ENCODE data around the gene ADIG.

The ADIG gene

DNA sequence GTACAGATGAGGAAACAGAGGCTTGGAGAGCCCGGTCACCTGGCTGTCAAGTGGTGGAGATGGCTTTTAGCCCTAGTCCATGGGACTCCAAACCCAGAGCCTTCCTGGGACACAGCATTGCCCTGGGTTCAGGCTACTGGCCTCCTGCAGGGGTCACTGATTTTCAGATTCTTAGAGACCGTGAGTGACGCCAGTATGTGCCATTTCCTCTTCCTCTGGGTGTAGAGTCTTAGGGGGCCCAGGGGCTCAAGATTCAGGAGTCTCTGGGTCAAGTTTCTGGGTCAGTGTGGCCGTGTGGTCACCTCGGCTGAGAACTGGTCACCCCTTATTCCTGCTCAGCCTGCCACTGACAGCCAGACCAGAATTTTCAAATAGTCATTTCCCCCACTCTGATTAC is 21.2 kb downstream of the ADIG start:
- no peak for DNase-seq (ENCODE audit: low spot score)

DNA sequence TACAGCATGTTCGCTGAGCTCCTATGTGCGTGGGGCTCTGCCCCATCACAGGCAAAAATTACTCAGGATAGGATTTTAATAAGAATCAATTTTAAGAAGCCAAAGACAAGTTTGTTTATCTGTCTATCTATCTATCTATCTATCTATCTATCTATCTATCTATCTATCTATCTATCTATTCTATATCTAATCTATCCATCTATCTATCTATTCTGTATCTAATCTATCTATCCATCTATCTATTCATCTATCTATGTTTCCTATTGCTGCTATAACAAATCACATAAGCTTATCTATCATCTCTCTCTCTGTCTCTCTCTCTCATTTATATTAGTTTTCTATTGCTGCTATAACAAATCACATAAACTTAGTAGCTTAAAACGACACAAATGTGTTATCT is 22.3 kb downstream of the ADIG start:
- DNase-seq (ENCODE audit: low spot score): no peak

DNA sequence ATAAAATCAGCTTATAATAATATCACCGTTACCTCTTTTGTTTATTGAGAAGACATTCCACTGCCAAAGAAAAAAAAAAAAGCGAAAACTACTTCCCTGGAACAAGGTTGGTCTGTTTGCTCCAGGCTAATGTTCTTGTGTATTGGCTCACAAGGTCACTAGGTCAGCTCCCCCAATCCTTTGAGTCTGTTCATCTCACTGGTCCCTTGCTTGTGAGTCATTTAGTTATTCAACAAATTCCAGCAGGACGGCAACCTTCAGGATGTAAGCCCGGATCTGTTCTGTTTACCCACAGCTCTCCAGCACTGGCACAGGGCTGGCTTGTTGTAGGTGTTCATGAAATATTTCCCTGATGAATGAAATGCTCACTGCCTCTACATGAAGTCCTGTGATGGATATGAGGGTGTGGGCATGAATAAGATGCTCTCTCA is 23.9 kb downstream of the ADIG start:
- DNase-seq (ENCODE audit: low spot score): no peak

DNA sequence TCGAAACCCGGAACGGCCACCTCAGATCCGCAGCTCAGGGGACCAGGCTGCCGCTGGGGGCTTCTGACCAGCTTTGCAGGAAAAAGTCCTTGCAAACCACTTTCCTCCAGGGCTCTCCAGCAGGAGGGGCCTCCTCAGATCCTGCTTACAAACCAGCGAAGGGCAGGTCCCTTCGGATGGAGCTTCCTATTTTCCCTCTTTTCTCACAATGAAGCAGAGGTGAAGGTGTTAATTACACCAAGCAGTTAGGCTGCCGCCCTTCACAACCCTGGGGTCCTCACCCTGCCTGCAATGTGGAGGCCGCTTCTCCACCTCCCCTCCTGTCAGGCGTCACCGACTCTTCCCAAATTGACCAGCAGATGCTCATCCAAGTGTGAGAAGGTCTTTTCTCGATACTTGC is 26.4 kb downstream of the ADIG start:
- DNase-seq (ENCODE audit: low spot score): no peak

DNA sequence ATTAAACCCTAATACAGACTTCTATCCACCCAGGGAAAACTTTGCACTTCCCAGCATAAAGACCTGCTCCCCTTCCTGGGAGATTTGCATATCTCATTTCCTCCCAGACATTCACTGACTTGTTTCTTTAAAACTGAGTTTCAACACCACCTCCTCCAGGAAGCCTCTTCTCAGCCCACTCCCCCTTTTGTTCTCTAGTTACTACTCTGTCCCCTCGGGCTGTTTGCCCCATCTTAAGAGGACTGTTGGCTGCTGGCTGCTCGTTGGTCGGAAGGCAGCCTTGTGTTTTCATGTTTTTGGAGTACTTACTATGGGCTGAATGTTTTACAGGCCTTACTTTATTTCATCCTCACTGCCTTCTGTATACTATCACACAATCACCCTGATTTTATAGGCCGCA is 27.2 kb downstream of the ADIG start:
- no peak for DNase-seq (ENCODE audit: low spot score)

DNA sequence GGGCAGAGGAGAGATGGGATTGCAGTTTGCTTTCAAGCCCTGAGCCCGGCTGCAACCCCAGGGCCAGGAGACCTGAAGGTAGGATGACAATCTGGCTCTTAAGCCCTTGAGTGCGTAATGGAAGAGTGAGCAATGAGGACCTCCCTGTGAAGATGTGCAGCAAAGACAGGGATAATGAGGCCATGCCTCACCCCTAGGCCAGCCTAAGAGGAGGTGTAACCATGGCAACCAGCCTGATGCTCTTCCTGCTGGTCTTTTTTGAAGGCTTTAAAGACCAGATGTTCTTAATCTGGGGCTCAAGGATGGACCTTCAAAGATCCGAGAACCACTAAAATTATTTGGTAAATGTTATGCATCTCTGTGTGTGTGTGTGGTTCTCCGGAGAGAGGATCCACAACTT is 28.8 kb downstream of the ADIG start:
- DNase-seq (ENCODE audit: low spot score): no peak

DNA sequence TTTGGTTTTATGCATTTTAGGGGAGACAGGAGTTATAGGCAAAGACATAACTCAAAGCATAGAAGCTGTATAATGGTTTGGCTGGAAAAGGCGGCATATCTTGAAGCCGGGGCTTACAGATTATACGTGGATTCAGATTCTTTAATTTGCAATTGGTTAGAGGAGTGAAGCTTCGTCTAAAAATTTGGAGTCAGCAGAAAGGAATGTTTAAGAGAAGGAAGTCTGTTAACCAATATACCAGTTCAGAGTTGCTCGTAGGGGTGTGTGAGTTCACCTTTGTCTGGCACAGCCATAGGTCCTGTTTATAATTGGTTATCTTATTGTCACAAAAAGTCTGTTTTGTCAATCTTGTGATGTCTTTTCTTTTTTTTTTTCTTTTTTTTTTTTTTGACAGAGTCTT is 29.5 kb downstream of the ADIG start:
- DNase-seq (ENCODE audit: low spot score): no peak

DNA sequence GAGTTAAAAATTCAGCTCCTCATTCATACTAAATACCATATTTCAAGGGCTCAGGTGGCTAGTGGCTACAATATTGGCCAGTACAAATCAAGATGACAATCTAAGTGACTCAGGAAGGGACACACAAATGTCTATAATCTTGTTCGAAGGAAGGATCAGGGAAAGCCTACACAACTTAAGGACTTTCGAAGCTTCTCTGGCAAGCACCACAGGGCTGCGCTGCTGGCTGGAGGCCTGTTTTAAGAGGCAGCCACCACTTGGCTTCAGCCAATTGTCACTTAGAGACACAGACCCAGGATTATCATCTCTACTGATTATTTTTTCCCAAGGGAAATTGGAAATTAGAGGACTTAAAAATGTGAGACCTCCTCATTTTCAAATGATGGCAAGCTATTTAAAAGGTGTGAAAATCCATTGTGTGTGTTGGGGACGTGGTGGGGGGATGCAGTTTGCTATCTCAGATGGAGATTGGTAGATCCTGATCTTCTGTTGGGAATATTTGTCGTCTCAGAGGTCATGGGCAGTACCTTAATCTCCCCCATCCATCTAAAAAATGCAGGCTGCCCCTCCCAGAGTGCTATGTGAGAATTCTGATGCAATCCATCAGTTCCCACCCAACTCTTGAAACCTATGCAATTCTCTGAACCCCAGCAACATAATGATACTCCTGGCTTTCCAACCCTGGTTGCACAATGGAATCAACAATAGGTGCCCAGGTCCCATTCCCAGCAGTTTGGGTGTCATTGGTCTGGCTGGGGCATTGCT is 31.9 kb downstream of the ADIG start:
- no peak for DNase-seq (ENCODE audit: low spot score)

DNA sequence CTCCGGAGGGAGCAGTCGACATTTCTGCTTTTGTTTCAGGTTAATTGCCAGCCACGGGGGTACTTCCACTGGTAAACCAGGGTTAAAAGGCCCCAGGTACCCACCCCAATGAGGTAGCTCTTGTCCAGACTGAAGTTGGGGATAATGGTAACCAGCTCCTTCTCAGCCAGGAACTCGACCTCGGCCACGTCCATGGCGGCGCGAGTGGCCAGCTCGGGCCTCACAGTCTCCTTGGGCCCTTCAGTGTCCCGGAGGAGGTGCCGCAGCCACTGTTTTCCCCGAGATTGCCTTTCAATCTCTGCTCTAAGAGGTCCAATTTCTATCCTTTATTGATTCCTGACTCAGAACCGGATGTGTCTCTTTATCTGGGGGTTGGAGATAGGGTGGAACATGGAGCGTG is 34.3 kb downstream of the ADIG start:
- DNase-seq (ENCODE audit: low spot score): no peak

DNA sequence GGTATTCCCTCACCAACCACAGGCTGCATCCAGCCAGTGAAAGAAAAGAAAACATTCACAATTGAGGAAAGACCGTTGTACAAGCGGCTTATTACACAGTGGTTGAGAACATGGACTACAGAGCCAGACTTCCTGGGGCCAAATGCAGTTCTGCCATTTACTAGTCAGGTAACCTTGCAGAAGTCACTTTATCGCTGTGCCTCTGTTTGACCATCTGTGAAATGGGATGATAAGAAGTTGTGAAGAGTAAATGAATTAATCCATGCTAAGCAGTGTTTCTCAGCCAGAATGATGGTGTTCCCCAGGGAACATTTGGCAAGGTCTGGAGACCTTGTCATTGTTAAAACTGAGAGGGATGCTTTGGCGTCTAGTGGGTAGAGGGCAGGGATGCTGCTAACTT is 35.5 kb downstream of the ADIG start:
- DNase-seq (ENCODE audit: low spot score): no peak

DNA sequence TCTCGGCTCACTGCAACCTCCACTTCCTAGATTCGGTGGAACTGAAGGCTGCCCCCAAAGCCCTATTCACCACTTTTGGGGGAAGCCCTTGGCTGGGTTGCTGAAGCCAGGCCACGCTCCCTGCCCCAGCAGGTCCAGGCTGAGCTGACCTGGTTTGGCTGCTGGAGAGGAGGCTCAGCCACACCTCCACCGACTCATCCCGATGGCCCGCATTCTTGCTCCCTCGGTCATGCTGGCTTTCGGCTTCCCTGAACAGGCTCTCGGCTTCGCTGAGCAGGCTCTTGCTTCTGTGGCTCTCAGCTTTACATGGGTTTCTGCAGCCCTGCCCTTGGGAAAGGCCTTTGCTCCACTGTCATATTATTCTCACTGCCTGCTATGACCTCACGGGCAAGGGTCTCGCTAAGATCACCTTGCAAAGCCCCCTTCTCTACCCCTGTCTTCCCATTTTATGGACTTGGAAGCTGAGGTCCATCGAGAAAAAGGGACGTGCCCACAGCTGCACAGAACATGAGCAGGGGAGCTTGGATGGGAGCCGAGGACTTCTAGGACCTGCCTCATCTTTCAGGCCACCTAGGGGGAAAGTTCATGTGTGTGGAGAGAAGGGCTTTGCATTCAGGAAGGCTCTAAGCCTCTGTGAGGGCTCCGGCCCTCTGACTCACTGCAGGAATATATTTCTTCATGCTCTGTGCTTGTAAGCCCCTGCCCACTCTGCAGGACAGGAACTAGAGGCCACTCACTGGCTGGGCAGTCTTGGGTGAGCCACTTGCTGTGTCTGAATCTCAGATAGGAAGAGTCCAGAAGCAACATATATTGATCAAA is 36.2 kb downstream of the ADIG start:
- DNase-seq (ENCODE audit: low spot score): no peak

DNA sequence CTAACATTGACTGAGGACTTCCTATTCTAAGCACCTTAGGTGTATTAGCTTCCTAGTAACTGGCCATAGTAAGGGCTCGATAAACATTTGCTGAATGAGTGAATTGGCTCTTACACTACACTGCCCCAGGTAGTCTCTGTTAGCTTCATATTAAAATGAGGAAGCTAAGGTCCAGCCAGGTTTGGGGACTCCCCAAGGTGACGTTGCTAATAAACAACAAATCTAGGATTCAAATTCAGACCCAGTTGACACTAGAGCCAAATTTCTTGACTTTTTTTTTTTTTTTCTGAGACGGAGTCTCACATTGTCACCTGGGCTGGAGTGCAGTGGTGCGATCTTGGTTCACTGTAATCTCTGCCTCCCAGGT is 36.8 kb downstream of the ADIG start:
- DNase-seq (ENCODE audit: low spot score): no peak

DNA sequence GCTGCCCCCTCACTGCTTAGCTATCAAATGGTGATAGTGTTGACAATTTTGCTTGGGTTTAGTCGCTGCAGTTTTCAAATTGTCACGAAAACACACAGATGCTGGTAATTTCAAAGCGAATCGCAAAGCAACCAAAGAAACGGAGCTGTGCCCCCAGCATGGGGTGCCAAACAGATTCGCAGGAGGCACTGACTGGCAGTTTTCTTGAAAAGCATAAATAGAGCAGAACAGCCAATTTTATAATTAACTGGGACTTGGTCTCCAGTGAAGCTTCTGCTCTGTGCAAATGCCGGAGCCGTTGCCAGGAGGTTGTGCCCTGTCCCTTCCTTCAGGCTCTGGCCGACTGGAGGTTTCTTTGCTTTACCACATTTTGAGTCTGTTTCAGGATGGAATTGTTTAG is 39.4 kb downstream of the ADIG start:
- no peak for DNase-seq (ENCODE audit: low spot score)

DNA sequence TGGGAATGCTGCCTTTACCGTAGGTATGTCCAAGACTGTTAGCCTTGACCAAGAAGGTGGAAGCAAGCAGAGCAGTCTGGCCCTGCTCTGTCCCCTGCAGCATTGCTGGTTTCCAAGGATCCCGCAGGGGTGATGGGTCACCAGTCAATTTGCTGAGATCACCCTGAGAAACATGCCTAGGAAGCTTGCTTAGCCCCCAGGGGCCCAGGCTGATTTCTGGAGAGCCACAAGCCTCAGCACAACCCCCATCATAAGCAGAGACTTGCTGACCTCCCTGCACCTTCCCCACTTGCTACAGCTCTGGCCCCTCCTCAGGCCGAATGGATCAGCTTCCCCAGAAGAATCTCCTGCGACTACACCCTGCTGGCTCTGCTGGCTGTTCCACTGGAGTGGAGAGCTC is 42.1 kb downstream of the ADIG start:
- DNase-seq (ENCODE audit: low spot score): no peak

DNA sequence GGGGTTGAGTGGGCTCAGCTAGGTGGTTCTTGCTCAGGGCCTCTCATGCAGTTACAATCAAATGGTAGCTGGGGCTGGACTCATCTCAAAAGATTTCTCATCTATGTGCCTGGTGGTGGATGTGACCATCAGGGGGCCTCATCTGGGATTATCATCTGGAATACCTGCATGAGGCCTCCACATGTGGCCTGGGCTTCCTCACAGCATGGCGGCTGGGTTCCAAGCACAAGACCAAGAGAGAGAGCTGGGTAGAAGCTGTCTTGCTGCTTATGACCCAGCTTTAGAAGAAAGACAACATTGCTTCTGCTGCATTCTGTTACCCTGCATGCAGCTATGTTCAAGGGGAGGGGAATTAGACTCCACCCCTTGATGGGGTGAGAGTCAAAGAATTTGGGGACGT is 43.1 kb downstream of the ADIG start:
- DNase-seq (ENCODE audit: low spot score): no peak

DNA sequence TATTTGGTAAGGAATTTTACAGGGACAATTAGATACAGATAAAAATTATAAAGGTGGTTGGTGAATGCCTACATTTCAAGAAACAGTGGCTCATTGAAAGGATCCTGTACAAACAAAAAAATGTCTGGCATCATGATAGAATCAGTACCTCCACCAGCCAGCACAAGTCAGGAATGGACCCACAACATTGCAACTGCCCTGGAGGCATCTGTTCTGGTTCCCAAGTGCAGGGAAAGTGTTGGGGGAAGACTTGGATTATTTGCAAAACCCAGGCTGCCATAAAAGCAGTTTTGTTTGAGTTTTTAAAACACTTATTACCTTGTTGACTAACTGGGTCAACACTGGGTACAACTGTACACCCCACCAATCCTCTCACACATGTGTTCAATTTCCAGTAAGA is 44.9 kb downstream of the ADIG start:
- no peak for DNase-seq (ENCODE audit: low spot score)

DNA sequence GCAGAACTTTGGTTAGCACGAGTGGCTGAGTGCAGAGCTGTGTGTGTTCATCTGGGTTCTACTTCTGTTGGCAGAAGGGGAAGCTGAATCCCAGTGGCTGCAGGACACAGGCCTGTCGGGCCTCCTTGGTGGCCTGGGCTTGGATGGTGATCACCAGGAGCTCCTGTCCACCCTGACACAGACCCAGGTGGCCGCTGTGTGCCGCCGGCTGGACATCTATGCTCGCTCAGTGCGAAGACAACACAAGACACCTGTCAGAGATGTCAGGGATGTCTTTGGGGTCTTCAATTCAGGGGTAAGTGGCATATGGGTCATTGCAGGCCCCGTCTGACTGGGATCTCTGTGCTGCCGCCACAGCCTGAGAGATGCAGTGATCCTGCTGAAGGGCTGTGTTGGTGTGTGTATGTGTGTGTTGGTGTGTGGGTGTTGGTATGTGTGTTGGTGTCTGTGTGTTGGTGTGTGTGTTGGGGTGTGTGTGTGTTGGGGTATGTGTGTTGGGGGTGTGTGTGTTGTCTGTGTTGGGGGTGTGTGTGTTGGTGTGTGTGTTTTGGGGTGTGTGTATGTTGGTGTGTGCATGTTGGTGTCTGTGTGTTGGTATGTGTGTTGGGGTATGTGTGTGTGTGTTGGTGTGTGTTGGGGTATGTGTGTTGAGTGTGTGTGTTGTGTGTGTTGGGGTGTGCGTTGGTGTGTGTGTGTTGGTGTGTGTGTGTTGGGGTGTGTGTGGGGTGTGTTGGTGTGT is 46.1 kb downstream of the ADIG start:
- DNase-seq (ENCODE audit: low spot score): no peak

DNA sequence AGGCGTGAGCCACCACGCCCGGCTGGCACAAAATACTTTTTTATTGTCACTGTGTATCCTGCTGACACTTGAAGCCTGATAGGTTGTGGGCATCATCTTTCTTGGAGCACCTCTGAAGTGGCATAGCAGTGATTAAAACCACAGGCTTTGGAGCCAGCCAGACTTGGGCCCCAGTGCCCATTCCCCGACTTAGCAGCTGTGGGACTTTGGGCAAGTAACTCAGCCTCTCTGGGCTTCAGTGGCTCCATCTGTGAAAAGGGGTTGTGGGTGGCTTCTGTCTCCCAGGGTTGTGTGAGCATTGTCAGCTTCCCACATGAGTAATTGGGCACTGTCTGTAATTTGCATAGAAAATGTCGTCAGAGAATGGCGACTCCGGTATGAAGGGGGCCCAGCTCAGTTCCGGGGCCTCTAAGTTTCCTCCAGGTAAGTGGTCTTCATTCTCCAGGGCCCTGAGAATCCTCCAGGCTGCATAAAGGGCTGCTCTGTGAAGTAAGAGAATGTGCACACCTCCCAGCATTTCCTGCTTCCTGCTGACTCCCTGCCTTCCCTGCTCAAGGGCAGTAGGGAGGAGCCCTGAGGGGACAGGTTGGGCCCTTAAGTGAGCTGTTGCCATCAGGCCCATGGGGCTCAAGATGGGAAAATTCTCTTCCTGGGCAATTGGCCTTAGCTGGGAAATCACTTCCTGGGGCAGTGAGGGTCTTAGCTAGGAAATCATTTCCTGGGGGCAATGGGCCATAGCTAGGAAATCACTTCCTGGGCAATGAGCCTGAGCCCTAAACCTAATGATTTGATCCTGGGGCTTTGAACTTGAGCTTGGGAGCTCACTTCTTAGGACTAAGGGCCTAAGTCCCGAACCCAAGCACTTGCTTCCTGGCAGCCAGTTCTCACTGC is 47.8 kb downstream of the ADIG start:
- no peak for DNase-seq (ENCODE audit: low spot score)

DNA sequence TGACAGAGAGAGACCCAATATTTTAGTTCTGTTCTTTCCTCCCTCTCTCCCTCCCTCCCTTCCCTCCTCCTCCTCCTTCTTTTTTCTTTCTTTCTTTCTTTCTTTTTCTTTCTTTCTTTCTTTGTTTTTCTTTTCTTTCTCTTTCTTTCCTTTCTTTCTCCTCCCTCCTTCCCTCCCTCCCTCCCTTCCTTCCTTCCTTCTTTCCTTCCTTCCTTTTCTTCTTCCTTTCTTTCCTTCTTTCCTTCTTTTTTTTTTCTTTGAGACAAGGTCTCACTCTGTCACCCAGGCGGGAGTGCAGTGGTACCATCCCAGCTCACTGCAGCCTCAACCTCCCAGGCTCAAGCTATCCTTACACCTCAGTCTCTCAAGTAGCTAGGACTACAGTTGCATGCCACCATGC is 49.0 kb downstream of the ADIG start:
- DNase-seq (ENCODE audit: low spot score): no peak

DNA sequence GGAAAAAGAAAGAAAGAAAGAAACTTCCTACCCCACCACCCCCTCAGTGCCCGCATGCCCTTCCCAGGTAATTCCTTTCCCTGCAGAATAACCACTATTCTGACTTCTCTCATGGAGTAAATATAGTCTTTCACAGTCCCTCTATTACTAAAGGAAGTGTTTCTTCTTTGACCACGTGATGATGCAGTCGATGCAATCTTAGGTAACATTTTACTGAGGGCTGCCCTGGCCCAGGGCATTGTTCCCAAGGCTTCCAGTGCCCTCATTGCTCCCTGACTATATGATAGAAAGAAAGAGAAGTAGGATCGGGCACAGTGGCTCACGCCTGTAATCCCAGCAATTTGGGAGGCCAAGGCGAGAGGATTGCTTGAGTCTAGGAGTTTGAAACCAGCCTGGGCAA is 49.7 kb downstream of the ADIG start:
- no peak for DNase-seq (ENCODE audit: low spot score)

DNA sequence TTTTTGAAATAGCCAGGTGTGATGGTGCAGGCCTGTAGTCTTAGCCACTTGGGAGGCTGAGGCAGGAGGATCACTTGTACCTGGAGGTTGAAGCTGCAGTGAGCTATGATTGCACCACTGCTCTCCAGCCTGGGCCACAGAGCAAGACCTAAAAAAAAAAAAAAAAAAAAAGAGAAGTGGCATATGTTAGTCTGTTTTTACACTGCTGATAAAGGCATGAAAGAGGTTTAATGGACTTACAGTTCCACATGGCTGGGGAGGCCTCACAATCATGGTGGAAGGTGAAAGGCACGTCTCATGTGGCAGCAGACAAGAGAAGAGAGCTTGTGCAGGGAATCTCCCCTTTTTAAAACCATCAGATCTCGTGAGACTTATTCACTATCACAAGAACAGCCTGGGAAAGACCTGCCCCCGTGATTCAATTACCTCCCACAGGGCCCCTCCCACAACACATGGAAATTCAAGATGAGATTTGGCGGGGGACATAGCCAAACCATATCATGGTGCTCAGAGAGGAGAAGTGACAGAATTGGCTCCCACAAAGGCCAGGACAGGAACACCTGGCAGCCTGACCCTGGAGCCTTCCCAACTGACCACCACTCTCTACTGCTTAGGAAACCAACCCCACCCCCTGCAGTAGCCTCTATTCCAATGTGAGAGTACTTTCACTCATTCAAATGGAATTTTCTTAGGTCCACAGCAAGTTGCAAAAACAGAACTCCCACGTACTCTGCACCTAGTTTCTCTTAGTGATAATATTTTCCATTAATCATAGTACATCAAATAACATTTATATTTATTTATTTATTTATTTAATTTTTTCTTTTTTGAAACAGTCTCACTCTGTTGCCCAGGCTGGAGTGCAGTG is 50.4 kb downstream of the ADIG start:
- DNase-seq (ENCODE audit: low spot score): no peak

All from ecto neural progenitor cell (in vitro differentiated cells).